ENCODE data around the gene PTPRD. TPM values are rescaled to one million over a fixed set of nuclear protein-coding genes. Genes with fewer than 3 reads are reported as not detected.

Gene PTPRD
- total RNA-seq, 1 experiment from 2014 or later: not detected

GRCh38 chr9:8778356-8778755 lies 1834.4 kb downstream of the PTPRD start:
- DNase-seq (ENCODE audit: unreplicated experiment): no peak
- Mint-ChIP-seq H3K4me3 (ENCODE audit: unreplicated experiment) (no peak overlapping the region), H3K36me3 (ENCODE audit: insufficient read depth, unreplicated experiment) (no peaks in the 10 kb centered on the region), H3K9me3 (ENCODE audit: unreplicated experiment) (peaks cover 7% of the 10 kb centered on the region), H3K27me3 (ENCODE audit: insufficient read depth, unreplicated experiment) (no peaks in the 10 kb centered on the region), H3K4me1 (ENCODE audit: insufficient read depth, unreplicated experiment) (peaks cover 5% of the 10 kb centered on the region), H3K27ac (ENCODE audit: low read depth, unreplicated experiment) (no peak overlapping the region)
- no peak for TF ChIP-seq CTCF (IDR thresholded peaks at IDR 0.05; ENCODE audit: unreplicated experiment)
- intact Hi-C loops (cut with micrococcal nuclease): no loop called here
- ChIA-PET CTCF (interaction anchor here (0.9 kb wide), 1 partner anchor 25 kb away, joined by 3 read pairs; no protein-coding TSS in a partner anchor), POLR2A (interaction anchor here (1.3 kb wide), 1 partner anchor 8 kb away, joined by 4 read pairs; no protein-coding TSS in a partner anchor)
- no TSS peak for BruUV-seq (replicated peaks)

- no peak overlapping the region for H3K4me3 Mint-ChIP-seq (ENCODE audit: unreplicated experiment)
- POLR2A ChIA-PET: interaction anchor here (0.6 to 1.0 kb wide), 3 partner anchors 14 to 152 kb away, joined by 3 to 4 read pairs (median 3); no protein-coding TSS in a partner anchor
- no peaks in the 10 kb centered on the region for H3K36me3 Mint-ChIP-seq (ENCODE audit: insufficient read depth, unreplicated experiment)
- H3K27me3 Mint-ChIP-seq (ENCODE audit: insufficient read depth, unreplicated experiment): no peaks in the 10 kb centered on the region
- TF ChIP-seq CTCF (IDR thresholded peaks at IDR 0.05; ENCODE audit: unreplicated experiment): no peak
- intact Hi-C loops (cut with micrococcal nuclease): no loop called here
- no peak overlapping the region for H3K27ac Mint-ChIP-seq (ENCODE audit: low read depth, unreplicated experiment)
- H3K4me1 Mint-ChIP-seq (ENCODE audit: insufficient read depth, unreplicated experiment): no peaks in the 10 kb centered on the region
- H3K9me3 Mint-ChIP-seq (ENCODE audit: unreplicated experiment): peaks cover 7% of the 10 kb centered on the region
- CTCF ChIA-PET: interaction anchor here (0.6 to 1.0 kb wide), 2 partner anchors 24 to 33 kb away, joined by 3 to 4 read pairs; no protein-coding TSS in a partner anchor
- BruUV-seq (replicated peaks): no TSS peak
- DNase-seq (ENCODE audit: unreplicated experiment): no peak
These were observed 1840.5 kb downstream of the PTPRD start for GRCh38 chr9:8772302-8772701.

GRCh38 chr9:8769153-8769552 lies 1843.6 kb downstream of the PTPRD start:
- DNase-seq (ENCODE audit: unreplicated experiment): no peak
- intact Hi-C loops (cut with micrococcal nuclease): no loop called here
- TF ChIP-seq CTCF (IDR thresholded peaks at IDR 0.05; ENCODE audit: unreplicated experiment): no peak
- no peaks in the 10 kb centered on the region for H3K4me1 Mint-ChIP-seq (ENCODE audit: insufficient read depth, unreplicated experiment)
- peaks cover 6% of the 10 kb centered on the region for H3K9me3 Mint-ChIP-seq (ENCODE audit: unreplicated experiment)
- no peaks in the 10 kb centered on the region for H3K36me3 Mint-ChIP-seq (ENCODE audit: insufficient read depth, unreplicated experiment)
- H3K27ac Mint-ChIP-seq (ENCODE audit: low read depth, unreplicated experiment): no peak overlapping the region
- no TSS peak for BruUV-seq (replicated peaks)
- POLR2A ChIA-PET: no interaction called here
- no peaks in the 10 kb centered on the region for H3K27me3 Mint-ChIP-seq (ENCODE audit: insufficient read depth, unreplicated experiment)
- H3K4me3 Mint-ChIP-seq (ENCODE audit: unreplicated experiment): no peak overlapping the region
- CTCF ChIA-PET: no interaction called here

GRCh38 chr9:8766096-8766495 lies 1846.7 kb downstream of the PTPRD start:
- Mint-ChIP-seq H3K36me3 (ENCODE audit: insufficient read depth, unreplicated experiment) (no peaks in the 10 kb centered on the region), H3K4me3 (ENCODE audit: unreplicated experiment) (no peak overlapping the region), H3K27me3 (ENCODE audit: insufficient read depth, unreplicated experiment) (no peaks in the 10 kb centered on the region), H3K9me3 (ENCODE audit: unreplicated experiment) (no peaks in the 10 kb centered on the region), H3K4me1 (ENCODE audit: insufficient read depth, unreplicated experiment) (no peaks in the 10 kb centered on the region), H3K27ac (ENCODE audit: low read depth, unreplicated experiment) (no peak overlapping the region)
- ChIA-PET CTCF (no interaction called here), POLR2A (no interaction called here)
- no peak for TF ChIP-seq CTCF (IDR thresholded peaks at IDR 0.05; ENCODE audit: unreplicated experiment)
- DNase-seq (ENCODE audit: unreplicated experiment): no peak
- intact Hi-C loops (cut with micrococcal nuclease): no loop called here
- no TSS peak for BruUV-seq (replicated peaks)
